ENCODE measurements around the gene PGA3. TPM values are rescaled to one million over a fixed set of nuclear protein-coding genes. Genes with fewer than 3 reads are reported as not detected.
"Not testable (repeated sequence)": the region's sequence is repeated elsewhere in the genome, so short reads cannot be mapped to it uniquely, and the experiment has no call there.

PGA3 gene
- not detected for total RNA-seq

DNA sequence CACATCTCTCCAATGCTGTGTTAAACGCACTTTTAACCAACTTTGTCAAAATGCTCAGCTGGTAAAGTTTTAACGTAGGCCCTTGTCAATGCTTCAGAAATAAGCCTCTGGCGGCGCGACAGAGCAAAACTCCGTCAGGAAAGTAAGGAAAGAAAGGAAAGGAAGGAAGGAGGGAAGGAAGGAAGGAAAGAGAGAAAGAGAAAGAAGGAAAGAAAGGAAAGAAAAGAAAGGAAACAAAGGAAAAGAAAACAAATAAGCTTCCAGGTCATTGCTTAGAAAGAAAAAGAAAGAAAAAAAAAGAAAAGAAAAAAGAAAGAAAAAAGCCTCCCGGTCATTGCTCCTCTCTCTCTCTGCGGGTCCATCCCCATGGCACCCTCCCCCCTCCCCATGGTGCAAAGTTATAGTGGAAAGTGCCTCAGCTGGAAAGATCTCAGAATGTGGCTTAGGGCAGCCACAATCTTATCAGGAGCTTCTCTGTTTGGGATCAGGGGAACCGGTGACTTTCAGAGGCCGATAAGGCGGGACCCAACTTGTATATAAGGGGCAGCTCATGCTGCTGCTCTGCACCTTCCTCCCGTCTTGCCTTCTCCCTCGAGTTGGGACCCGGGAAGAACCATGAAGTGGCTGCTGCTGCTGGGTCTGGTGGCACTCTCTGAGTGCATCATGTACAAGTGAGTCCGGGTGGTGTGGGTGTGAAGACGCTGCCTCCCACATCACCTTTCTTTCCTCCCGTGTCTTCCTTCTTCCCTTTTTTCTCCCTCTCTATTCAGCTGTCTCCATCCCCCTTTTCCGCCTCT is at the start of gene PGA3:
Gene PGA3, plus strand, starts transcription at position 566 of the 797 bp plus-strand sequence. Its CDS starts 50 bp downstream, at position 616.
- H3K4me1 Mint-ChIP-seq; DNase-seq; H3K27ac Mint-ChIP-seq; H3K36me3 Mint-ChIP-seq; H3K9me3 Mint-ChIP-seq; H3K4me3 Mint-ChIP-seq; ATAC-seq (ENCODE audit: low read depth); POLR2A ChIA-PET: not testable (repeated sequence)
- H3K27me3 Mint-ChIP-seq, result peaks cover 19% of the 10 kb centered on the region

DNA sequence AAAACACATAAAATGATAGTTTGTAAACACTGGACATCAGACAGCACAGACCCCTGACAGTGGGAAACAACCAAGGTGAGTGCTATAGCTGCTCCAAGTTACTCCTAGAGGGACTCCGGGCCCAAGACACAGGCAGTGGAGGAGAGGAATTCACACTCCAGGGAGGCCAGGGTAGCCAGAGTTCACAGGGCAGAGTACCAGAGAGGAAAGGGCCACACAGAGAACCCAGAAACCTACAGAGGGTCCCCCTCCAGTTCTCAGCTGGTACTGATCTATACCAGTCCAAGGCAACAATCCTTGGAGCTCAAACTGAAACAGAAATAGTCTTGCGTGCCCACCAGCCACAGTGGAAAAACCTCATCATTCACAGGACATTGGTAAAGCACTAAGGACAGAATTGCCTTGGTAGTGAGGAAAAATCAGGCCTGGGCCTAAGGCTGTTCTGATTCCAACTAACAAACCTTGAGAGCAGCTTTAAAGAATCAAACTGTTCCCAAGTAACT is 49.7 kb upstream of the PGA3 start:
- Mint-ChIP-seq H3K9me3 (peaks cover 6% of the 10 kb centered on the region), H3K36me3 (peaks cover 13% of the 10 kb centered on the region), H3K4me1 (peaks cover 3% of the 10 kb centered on the region), H3K27ac (no peak overlapping the region), H3K27me3 (no peaks in the 10 kb centered on the region), H3K4me3 (no peak overlapping the region)
- no peak for DNase-seq
- no peak for ATAC-seq (ENCODE audit: low read depth)
- POLR2A ChIA-PET, result no interaction called here

DNA sequence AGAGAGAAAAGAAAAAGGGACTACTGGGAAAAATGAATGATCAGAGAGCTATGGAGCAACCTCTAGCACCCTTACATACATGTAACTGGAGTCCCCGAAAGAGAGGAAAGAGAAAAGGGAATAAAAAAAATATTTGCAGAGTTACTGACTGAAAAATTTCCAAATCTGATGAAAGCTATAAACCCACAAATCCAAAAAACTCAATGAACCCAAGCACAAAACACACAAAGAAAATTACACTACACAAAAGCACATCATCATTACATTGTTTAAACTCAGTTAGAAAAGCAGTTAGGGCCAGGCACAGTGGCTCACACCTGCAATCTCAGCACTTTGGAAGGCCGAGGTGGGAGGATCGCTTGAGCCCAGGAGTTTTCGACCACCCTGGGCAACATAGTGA is 48.8 kb upstream of the PGA3 start:
- ATAC-seq (ENCODE audit: low read depth) (no peak), DNase-seq (no peak)
- Mint-ChIP-seq H3K9me3 (peaks cover 6% of the 10 kb centered on the region), H3K27ac (no peak overlapping the region), H3K36me3 (peaks cover 13% of the 10 kb centered on the region), H3K27me3 (no peaks in the 10 kb centered on the region), H3K4me1 (peaks cover 4% of the 10 kb centered on the region), H3K4me3 (no peak overlapping the region)
- POLR2A ChIA-PET, result interaction anchor here (1.5 kb wide), 1 partner anchor 128 kb away, joined by 4 read pairs; no protein-coding TSS in a partner anchor

DNA sequence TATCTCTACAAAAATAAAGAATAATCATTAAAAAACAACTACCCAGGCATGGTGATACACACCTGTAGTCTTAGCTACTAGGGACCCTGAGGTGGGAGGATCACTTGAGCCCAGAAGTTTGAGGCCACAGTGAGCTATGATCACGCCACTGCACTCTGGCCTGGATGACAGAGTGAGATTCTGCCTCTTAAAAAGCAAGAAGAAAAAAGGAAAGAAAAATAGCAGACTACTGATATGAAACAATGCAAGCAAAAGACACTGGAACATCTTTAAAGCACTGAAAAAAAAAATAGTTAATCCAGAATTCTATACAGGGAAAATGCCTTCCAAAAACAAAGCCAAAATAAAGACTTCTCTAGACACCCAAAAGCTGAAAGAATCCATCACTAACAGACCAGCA is 48.0 kb upstream of the PGA3 start:
- Mint-ChIP-seq H3K27me3 (no peaks in the 10 kb centered on the region), H3K27ac (no peak overlapping the region), H3K4me3 (no peak overlapping the region), H3K4me1 (peaks cover 6% of the 10 kb centered on the region), H3K36me3 (peaks cover 13% of the 10 kb centered on the region), H3K9me3 (peaks cover 6% of the 10 kb centered on the region)
- ATAC-seq (ENCODE audit: low read depth), result no peak
- POLR2A ChIA-PET, result interaction anchor here (1.5 kb wide), 1 partner anchor 127 kb away, joined by 4 read pairs; no protein-coding TSS in a partner anchor
- no peak for DNase-seq

DNA sequence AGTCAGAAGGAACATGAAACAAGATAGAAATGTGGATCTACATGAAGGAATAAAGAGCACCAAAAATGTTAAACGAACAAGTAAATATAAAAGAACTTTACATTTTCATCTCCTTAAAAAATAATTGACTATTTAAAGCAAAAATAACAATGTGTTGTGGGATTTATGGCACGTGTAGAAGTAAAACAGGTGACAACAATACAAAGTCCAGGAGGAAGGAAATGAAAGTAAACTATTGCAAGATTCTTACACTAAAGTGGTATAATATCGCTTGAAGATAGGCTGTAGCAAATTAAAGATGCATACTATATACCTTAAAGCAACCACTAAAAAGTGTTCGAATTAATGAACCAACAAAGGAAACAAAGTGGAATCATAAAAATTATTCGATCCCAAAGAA is 47.6 kb upstream of the PGA3 start:
- no peak for ATAC-seq (ENCODE audit: low read depth)
- Mint-ChIP-seq H3K36me3 (peaks cover 13% of the 10 kb centered on the region), H3K9me3 (peaks cover 6% of the 10 kb centered on the region), H3K27me3 (no peaks in the 10 kb centered on the region), H3K4me3 (no peak overlapping the region), H3K4me1 (peaks cover 8% of the 10 kb centered on the region), H3K27ac (no peak overlapping the region)
- POLR2A ChIA-PET, result interaction anchor here (1.5 kb wide), 1 partner anchor 127 kb away, joined by 4 read pairs; no protein-coding TSS in a partner anchor
- no peak for DNase-seq

DNA sequence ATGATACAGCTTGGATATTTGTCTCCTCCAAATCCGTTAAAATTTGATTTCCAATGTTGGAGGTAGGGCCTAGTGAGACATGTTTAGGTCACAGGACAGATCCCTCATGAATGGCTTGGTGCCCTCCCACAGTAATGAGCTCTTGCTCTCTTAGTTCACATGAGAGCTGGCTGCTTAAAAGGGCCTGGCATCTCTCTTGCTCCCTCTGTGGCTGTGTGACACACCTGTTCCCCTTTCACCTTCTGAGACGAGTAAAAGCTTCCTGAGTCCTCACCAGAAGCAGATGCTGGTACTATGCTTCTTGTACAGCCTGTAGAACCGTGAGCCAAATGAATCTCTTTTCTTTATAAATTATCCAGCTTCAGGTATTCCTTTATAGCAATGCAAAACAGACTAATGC is 45.6 kb upstream of the PGA3 start:
- Mint-ChIP-seq H3K9me3 (peaks cover 6% of the 10 kb centered on the region), H3K4me1 (peaks cover 17% of the 10 kb centered on the region), H3K4me3 (no peak overlapping the region), H3K36me3 (peaks cover 13% of the 10 kb centered on the region), H3K27ac (no peak overlapping the region), H3K27me3 (no peaks in the 10 kb centered on the region)
- POLR2A ChIA-PET, result interaction anchor here (0.9 kb wide), 1 partner anchor 12 kb away, joined by 3 read pairs; no protein-coding TSS in a partner anchor
- ATAC-seq (ENCODE audit: low read depth), result no peak
- DNase-seq, result peak; percentile 9

DNA sequence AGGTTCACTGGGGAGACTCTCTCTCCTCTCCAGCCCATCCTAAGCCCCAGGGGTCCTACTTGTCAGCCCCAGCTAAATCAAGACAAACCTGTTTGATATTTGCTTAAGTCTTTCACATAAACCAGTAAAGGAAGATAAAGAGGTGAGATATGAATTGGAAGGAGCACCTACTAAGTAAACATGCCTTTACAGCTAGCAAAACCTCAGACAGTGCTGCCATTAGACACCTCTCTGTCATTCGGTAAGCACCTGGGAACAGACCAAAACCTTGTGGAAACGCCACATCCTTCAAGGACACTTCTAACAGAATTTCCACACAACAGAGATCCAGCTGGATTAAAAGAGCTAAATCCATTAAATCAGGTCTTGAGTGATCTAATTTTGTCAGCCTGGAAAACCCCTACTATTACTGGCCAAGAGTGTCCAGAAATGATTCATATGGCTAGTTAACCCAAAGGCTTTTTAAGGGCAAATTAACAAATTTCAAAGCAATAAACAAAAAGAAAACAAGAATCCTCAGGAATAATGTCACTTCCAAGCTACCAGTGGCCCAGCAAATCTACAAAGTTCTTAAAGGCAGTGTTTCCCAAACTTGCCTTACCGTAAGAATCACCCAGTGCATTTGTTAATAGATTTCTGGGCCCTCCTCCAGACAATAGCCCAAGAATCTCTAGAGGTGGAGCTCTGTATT is 44.5 kb upstream of the PGA3 start:
- DNase-seq (no peak), ATAC-seq (ENCODE audit: low read depth) (no peak)
- Mint-ChIP-seq H3K27me3 (no peaks in the 10 kb centered on the region), H3K4me3 (no peak overlapping the region), H3K27ac (no peak overlapping the region), H3K9me3 (peaks cover 6% of the 10 kb centered on the region), H3K36me3 (peaks cover 13% of the 10 kb centered on the region), H3K4me1 (peaks cover 21% of the 10 kb centered on the region)
- POLR2A ChIA-PET, result no interaction called here

DNA sequence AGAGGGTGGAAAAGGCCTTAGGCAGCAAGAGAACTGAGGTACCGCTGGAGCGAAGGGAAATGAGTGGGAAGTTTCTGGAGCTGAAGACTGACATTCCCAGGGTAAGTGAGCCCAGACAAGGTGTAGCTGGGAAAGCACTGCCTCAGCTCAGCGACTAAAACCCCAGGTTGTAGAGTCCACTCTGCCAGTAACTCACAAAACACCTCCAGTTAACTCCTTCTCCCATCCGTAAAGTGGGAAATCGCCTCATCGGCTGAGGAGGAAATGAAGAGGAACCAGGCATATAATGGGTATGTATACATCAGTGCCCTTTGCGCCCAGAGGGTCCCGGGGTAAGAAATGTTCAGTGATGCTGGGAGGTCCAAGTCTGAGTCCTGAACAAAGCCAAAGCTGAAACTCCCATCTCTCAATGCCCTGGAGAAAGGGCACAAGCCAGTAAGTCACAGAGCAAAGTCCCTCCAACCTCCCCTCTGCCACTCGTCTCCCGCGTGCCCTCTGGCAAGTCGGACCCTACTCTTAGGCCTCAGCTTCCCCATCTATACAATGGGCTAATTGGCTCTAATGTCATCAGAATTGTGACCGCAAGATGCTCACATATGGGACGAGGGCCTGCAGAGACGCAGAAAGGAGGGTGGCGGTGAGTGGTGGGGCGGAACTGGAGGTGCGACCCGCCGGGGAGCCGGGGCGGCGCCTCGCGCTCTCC is 42.7 kb upstream of the PGA3 start:
- peaks cover 1% of the 10 kb centered on the region for H3K9me3 Mint-ChIP-seq
- POLR2A ChIA-PET, result no interaction called here
- H3K4me1 Mint-ChIP-seq, result peaks cover 32% of the 10 kb centered on the region
- H3K4me3 Mint-ChIP-seq, result peak overlapping the region; percentile 71
- no peaks in the 10 kb centered on the region for H3K27me3 Mint-ChIP-seq
- H3K36me3 Mint-ChIP-seq, result peaks cover 6% of the 10 kb centered on the region
- DNase-seq (no peak), ATAC-seq (ENCODE audit: low read depth) (no peak)
- peak overlapping the region; percentile 73 for H3K27ac Mint-ChIP-seq

DNA sequence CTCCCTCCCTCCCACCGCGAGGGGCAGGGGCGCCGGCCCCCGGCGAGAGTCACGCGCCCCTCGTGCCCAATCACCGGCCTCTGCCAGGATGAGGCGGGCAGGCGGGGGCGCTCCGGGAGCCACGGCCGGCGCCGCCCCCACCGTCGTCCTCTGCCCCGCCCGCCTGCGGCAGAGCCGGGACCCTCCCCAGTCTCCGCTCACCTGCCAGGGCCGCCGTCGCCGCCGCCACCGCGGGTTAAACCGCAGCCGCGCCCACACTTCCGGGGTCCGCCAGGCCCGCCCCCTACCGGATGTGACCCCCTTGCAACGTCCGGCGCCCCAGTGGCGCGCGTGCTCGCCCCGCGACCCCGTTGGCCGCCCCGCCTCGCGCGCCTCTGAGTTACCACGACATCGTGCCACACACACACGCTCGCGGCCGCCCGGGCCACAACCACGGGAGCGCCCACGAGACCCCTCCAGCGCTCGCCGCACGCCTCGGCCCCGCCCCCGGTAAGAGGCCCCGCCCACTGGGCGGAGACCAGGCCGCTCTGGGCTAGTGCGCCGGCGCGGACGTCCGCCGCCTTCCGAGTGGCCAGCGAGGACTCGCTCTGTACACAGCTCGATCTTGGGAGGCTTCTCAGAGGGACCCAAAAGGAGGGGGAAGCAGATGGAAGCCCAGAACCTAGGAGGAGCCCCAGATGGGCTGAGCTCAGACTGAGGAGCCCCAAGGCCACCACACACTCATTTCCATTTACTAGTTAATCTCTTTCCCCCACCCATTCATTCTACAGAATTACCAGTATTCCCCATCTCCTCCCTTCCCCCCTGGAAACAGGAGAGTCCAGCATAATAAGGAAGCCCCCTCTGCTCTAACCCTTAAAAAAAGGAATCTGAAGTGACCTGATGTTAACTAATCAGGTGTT is 41.9 kb upstream of the PGA3 start, which contains the start of gene VPS37C:
Gene VPS37C, minus strand, starts transcription at position 237 of the 902 bp plus-strand sequence. CDS start 22,597 bp downstream, outside the sequence.
- ATAC-seq (ENCODE audit: low read depth) (peak; percentile 84), DNase-seq (peak; percentile 98)
- peaks cover 3% of the 10 kb centered on the region for H3K36me3 Mint-ChIP-seq
- peak within 1 kb of the TSS; percentile 88 for H3K27ac Mint-ChIP-seq
- peak within 1 kb of the TSS; percentile 86 for H3K4me3 Mint-ChIP-seq
- POLR2A ChIA-PET, result interaction anchor here (1.1 kb wide), 2 partner anchors 9 to 190 kb away, joined by 3 read pairs; partner anchors contain the start of gene CD6
- peaks cover 32% of the 10 kb centered on the region for H3K4me1 Mint-ChIP-seq
- peaks cover 1% of the 10 kb centered on the region for H3K9me3 Mint-ChIP-seq
- no peaks in the 10 kb centered on the region for H3K27me3 Mint-ChIP-seq

DNA sequence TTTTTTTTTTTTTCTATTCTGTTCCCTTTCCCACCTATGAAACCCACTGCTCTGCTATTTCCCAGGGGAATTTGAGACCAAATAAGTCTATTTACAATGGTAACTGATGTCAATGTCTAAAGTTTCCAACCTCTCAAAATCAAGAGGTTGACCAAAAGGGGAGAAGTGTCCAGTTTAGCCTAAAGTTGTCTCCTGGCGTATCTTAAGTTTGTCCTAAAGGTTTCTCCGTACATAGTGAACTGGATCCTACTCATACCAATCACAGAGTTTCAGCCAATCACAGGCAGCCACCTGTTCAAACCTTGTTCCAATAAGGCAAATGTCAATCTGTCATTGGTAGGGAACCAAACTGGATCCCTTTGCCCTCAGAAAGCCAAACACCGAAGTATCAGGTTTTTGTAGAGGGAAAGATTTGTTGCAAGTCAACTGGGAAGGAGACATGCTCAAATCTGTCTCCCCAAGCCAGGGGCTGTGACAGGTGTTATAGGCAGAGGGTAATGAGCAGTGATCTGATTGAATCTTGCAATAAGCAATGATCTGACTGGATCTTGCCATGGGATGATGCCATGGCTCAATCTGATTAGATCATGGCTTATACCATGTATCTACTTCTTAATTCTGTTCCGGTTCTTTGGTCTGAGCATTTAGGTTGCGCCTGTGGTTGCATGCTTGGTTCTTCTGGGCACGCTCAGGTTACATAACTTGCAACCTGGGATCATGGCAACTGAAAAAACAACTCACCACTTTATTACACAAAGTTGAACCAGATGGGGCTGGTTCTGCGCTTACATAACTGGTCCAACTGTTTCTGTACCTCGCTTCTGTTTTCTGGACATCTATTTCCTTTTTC is 41.0 kb upstream of the PGA3 start:
- DNase-seq (peak; percentile 19), ATAC-seq (ENCODE audit: low read depth) (no peak)
- POLR2A ChIA-PET, result interaction anchor here (1.1 kb wide), 2 partner anchors 8 to 191 kb away, joined by 3 read pairs; partner anchors contain the start of gene CD6
- peaks cover 1% of the 10 kb centered on the region for H3K9me3 Mint-ChIP-seq
- peaks cover 33% of the 10 kb centered on the region for H3K4me1 Mint-ChIP-seq
- no peaks in the 10 kb centered on the region for H3K27me3 Mint-ChIP-seq
- peaks cover 1% of the 10 kb centered on the region for H3K36me3 Mint-ChIP-seq
- peak overlapping the region; percentile 86 for H3K4me3 Mint-ChIP-seq
- H3K27ac Mint-ChIP-seq, result peak overlapping the region; percentile 88

DNA sequence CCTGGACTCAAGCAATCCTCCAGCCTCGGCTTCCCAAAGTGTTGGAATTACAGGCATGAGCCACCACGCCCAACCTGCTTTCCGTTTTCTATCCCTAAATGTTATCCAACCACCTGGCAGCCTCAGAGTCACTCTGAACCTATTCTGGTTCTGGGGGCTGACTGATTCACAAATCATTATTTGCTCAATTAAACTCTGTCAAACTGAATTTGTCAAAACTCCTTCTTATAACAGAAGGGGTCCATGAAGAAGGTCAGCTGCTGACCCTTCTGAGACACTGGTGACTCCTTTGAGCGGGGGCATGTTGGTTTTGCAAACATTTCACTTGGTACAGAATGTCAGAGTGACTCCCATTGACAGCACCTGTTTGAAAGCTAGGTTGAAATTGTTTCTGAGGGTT is 40.3 kb upstream of the PGA3 start:
- Mint-ChIP-seq H3K4me3 (no peak overlapping the region), H3K36me3 (peaks cover 1% of the 10 kb centered on the region), H3K27me3 (no peaks in the 10 kb centered on the region), H3K27ac (no peak overlapping the region), H3K9me3 (peaks cover 1% of the 10 kb centered on the region), H3K4me1 (peaks cover 35% of the 10 kb centered on the region)
- peak; percentile 10 for DNase-seq
- ATAC-seq (ENCODE audit: low read depth), result no peak
- POLR2A ChIA-PET, result no interaction called here

All from activated naive CD8-positive, alpha-beta T cell treated with anti-CD3 and anti-CD28 coated beads, Interleukin-2, amount 10 ng/mL, durations not matched to agents 7 days and 5 days (primary cell).